Lung (tissue), 12 donors: ENCODE results near the gene CTNND1. TPM values are rescaled to one million over a fixed set of nuclear protein-coding genes. Genes with fewer than 3 reads are reported as not detected.
A peak's percentile ranks its signal among the peaks of the same experiment; 100 is the strongest.

Experiments used
- ATAC-seq: fragments of 200-7000 bp; cut with Tn5 transposase; one replicate; pipeline ENCODE4 v1.9.1; 2020; ENCODE audit warnings: moderate number of reproducible peaks; ENCODE audit not compliant: insufficient read depth, low FRiP score
- DNase-seq, 3 donors: peaks; one replicate each; pipeline ENCODE4 v3.0.0-alpha.2; 2013 to 2017
- H3K27ac ChIP-seq, 2 donors: one replicate each; pipeline ENCODE4 v1.5.1; 2013; ENCODE audit warnings: mild to moderate bottlenecking in 2 of 2, moderate library complexity in 2 of 2, control low read depth in 1 of 2, inconsistent platforms in 1 of 2, low read depth in 1 of 2, low read length in 1 of 2
- H3K27me3 ChIP-seq, 3 donors: one replicate each; pipeline ENCODE4 v1.5.1; 2013; ENCODE audit warnings: low read length in 2 of 3; ENCODE audit not compliant: control insufficient read depth in 3 of 3, insufficient read depth in 3 of 3
- H3K36me3 ChIP-seq, 4 donors: one replicate each; pipeline ENCODE4 v1.5.1; 2013; ENCODE audit warnings: low read length in 4 of 4, mild to moderate bottlenecking in 1 of 4, moderate library complexity in 1 of 4; ENCODE audit not compliant: control insufficient read depth in 4 of 4, insufficient read depth in 4 of 4
- H3K4me1 ChIP-seq, 5 donors: one replicate each; pipeline ENCODE4 v1.5.1; 2013; ENCODE audit warnings: low read length in 5 of 5, mild to moderate bottlenecking in 2 of 5, moderate library complexity in 1 of 5; ENCODE audit not compliant: control insufficient read depth in 5 of 5, insufficient read depth in 5 of 5
- H3K4me3 ChIP-seq: one replicate; pipeline ENCODE4 v1.5.1; 2013; ENCODE audit warnings: mild to moderate bottlenecking, control low read depth, moderate library complexity
- H3K9ac ChIP-seq, 2 donors: one replicate each; pipeline ENCODE4 v1.5.1; 2013; ENCODE audit warnings: low read length in 2 of 2, control low read depth in 1 of 2; ENCODE audit not compliant: insufficient read depth in 1 of 2
- H3K9me3 ChIP-seq, 4 donors: one replicate each; pipeline ENCODE4 v1.5.1; 2013; ENCODE audit warnings: low read length in 3 of 4, mild to moderate bottlenecking in 1 of 4, moderate library complexity in 1 of 4; ENCODE audit not compliant: control insufficient read depth in 4 of 4, insufficient read depth in 3 of 4
- CTCF ChIP-seq: IDR thresholded peaks from 2 replicates; pipeline ENCODE4 v1.5.1; 2012; ENCODE audit warnings: mild to moderate bottlenecking; ENCODE audit errors: control extremely low read depth, extremely low read depth
- WGBS, 2 donors: extraction: QIAGEN DNeasy Blood & Tissue Kit; methylation state at CpG; one replicate each; pipeline ENCODE4 v1.1.7; 2013; 5-methylcytosine and 5-hydroxymethylcytosine counted together
- polyA plus RNA-seq, 2 donors: library from polyadenylated mRNA; stranded (reverse); fragments of 200-250 nt; gene quantifications; one replicate each; pipeline ENCODE4 v1.2.1, GENCODE V29; 2013
- total RNA-seq, 2 donors: library from RNA; depleted of rRNA in 1 of 2; stranded (reverse); fragments of >200 nt in 1 of 2; gene quantifications; one replicate each; pipeline ENCODE4 v1.2.1, GENCODE V29; 2014 to 2021
- donor health status: control.
- donor health status: control.
- donor health status: Bipolar disorder and iron deficiency.
- donor health status: healthy.
- donor health status: DM: yes; HTN: yes; CAD: no.

Gene CTNND1
- total and polyA plus RNA-seq, 4 donors: 36.5 to 423 (median 128) TPM

GRCh38 chr11:57772562-57772961 lies 11.0 kb downstream of the CTNND1 start:
- Histone ChIP-seq H3K27me3 (no peaks in the 10 kb centered on the region), H3K9me3 (no peaks in the 10 kb centered on the region), H3K36me3 (peaks cover 0 to 4% (median 0%) of the 10 kb centered on the region in 4 donors), H3K4me3 (no peak overlapping the region), H3K4me1 (peaks cover 15 to 52% (median 37%) of the 10 kb centered on the region in 5 donors), H3K27ac (peak overlapping the region in 1 of 2 donors; percentile 37), H3K9ac (no peak overlapping the region)
- ATAC-seq (no peak), DNase-seq (no peak)
- no peak for TF ChIP-seq CTCF
- 48 to 78% methylated on average over 4 of the region's 4 CpGs for whole genome bisulfite sequencing, 2 donors

- TF ChIP-seq CTCF: no peak
- ATAC-seq: no peak
- no peak for DNase-seq
- WGBS, 2 donors: 73 to 87% methylated on average over 5 of the region's 5 CpGs
- H3K9me3 ChIP-seq: no peaks in the 10 kb centered on the region
- H3K4me1 ChIP-seq: peaks cover 20 to 49% (median 42%) of the 10 kb centered on the region in 5 donors
- no peak overlapping the region for H3K27ac ChIP-seq
- H3K9ac ChIP-seq: no peak overlapping the region
- peaks cover 0 to 4% (median 0%) of the 10 kb centered on the region in 4 donors for H3K36me3 ChIP-seq
- H3K4me3 ChIP-seq: no peak overlapping the region
- H3K27me3 ChIP-seq: no peaks in the 10 kb centered on the region
Measured at GRCh38 chr11:57773026-57773598, 11.5 kb downstream of the CTNND1 start.

- H3K36me3 ChIP-seq: peaks cover 0 to 4% (median 0%) of the 10 kb centered on the region in 4 donors
- H3K27ac ChIP-seq: peak overlapping the region; percentile 50 to 77
- H3K9ac ChIP-seq: peak overlapping the region in 1 of 2 donors; percentile 93
- no peak overlapping the region for H3K4me3 ChIP-seq
- H3K27me3 ChIP-seq: no peaks in the 10 kb centered on the region
- peaks cover 18 to 68% (median 62%) of the 10 kb centered on the region in 5 donors for H3K4me1 ChIP-seq
- peak; percentile 56 to 88 (median 83) for DNase-seq
- WGBS, 2 donors: 24 to 34% methylated on average over 5 of the region's 5 CpGs
- H3K9me3 ChIP-seq: no peaks in the 10 kb centered on the region
- TF ChIP-seq CTCF: no peak
- no peak for ATAC-seq
Measured at GRCh38 chr11:57775491-57775890, 13.9 kb downstream of the CTNND1 start.
